Tibial nerve (tissue), 3 donors: Measurements from ENCODE around the gene UBE2O.

Experiments used
- CTCF ChIP-seq, 5 experiments: fragments of 200-600 bp in 3 of 5; fragments of 450-650 bp in 2 of 5; sonication (generic) in 3 of 5; IDR thresholded peaks; one replicate each; pipeline ENCODE4 v1.5.1; 2016 to 2019; ENCODE audit warnings: antibody characterized with exemption in 5 of 5, mild to moderate bottlenecking in 3 of 5, moderate library complexity in 2 of 5
- POLR2A ChIP-seq, 2 donors: fragments of 450-650 bp; IDR thresholded peaks; one replicate each; pipeline ENCODE4 v1.6.1; 2017; ENCODE audit warnings: antibody characterized with exemption in 2 of 2, mild to moderate bottlenecking in 2 of 2, moderate library complexity in 2 of 2

DNA sequence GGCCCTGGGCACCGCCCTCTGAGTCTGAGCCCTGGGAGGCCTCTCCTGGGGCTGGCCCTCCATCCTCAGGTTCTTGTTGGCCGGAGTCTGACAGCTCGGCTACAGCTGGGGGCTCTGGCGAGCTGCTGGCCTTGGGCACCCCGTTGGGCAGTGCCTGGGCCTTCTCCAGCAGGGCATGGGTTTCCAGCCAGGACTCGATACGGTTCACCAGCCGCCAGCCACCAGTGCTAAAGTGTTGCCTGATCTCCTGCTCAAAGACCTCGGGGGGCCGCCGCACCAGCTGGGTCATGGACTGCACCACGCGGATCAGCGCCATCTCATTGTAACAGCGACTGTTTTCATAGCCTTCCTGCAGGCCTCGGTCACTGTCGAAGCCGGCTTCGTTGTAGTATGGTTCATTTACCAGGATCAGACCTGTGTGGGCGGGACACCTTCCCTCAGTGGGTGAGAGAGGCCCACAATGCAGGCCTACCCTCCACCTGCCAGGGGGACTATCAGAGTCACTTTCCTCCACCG lies 61.7 kb downstream of the UBE2O start:
- no peak for TF ChIP-seq CTCF (IDR thresholded peaks at IDR 0.05)
- TF ChIP-seq POLR2A (IDR thresholded peaks at IDR 0.05) = no peak
